ENCODE results near the gene OR51I1.

The OR51I1 gene

GRCh38 chr11:5441414-5441813 is at the start of gene OR51I1:
TSS of gene OR51I1 (minus strand) at chr11:5441514. CDS start at chr11:5441514, 0 bp downstream.
- DNase-seq (ENCODE audit: low read depth), result no peak
- TF ChIP-seq CTCF (conservative IDR thresholded peaks at IDR 0.05; ENCODE audit: low read depth, low read length), result no peak
- no peak within 1 kb of the TSS for H3K4me3 ChIP-seq (ENCODE audit: low read length)

- no peak for TF ChIP-seq CTCF (conservative IDR thresholded peaks at IDR 0.05; ENCODE audit: low read depth, low read length)
- no peak for DNase-seq (ENCODE audit: low read depth)
- H3K4me3 ChIP-seq (ENCODE audit: low read length), result no peak overlapping the region
These were observed 48.5 kb upstream of the OR51I1 start for GRCh38 chr11:5489576-5490357.

GRCh38 chr11:5488798-5489399 is 47.6 kb upstream of the OR51I1 start:
- no peak overlapping the region for H3K4me3 ChIP-seq (ENCODE audit: low read length)
- TF ChIP-seq CTCF (conservative IDR thresholded peaks at IDR 0.05; ENCODE audit: low read depth, low read length), result no peak
- DNase-seq (ENCODE audit: low read depth), result no peak

GRCh38 chr11:5488385-5488784 is 47.1 kb upstream of the OR51I1 start, which contains the start of gene OR52D1:
TSS of gene OR52D1 (plus strand) at chr11:5488685. CDS start at chr11:5488707, 22 bp downstream.
- no peak for TF ChIP-seq CTCF (conservative IDR thresholded peaks at IDR 0.05; ENCODE audit: low read depth, low read length)
- no peak within 1 kb of the TSS for H3K4me3 ChIP-seq (ENCODE audit: low read length)
- DNase-seq (ENCODE audit: low read depth), result no peak

GRCh38 chr11:5486421-5486820 is 45.1 kb upstream of the OR51I1 start:
- no peak for TF ChIP-seq CTCF (conservative IDR thresholded peaks at IDR 0.05; ENCODE audit: low read depth, low read length)
- H3K4me3 ChIP-seq (ENCODE audit: low read length), result no peak overlapping the region
- no peak for DNase-seq (ENCODE audit: low read depth)

- H3K4me3 ChIP-seq (ENCODE audit: low read length), result no peak overlapping the region
- no peak for DNase-seq (ENCODE audit: low read depth)
- TF ChIP-seq CTCF (conservative IDR thresholded peaks at IDR 0.05; ENCODE audit: low read depth, low read length), result no peak
These were observed 44.7 kb upstream of the OR51I1 start for GRCh38 chr11:5486003-5486402.

Data from retinal pigment epithelial cell (primary cell).